NB4 (cell line): ENCODE results near the gene ATP10B.
"Not testable (repeated sequence)": the region's sequence is repeated elsewhere in the genome, so short reads cannot be mapped to it uniquely, and the experiment has no call there.

Experiments
- DNase-seq: peaks from one replicate; pipeline ENCODE4 v3.0.0; 2010; ENCODE audit warnings: low read depth
- H3K4me3 ChIP-seq: one replicate; pipeline ENCODE4 v1.5.1; 2011; ENCODE audit warnings: mild to moderate bottlenecking, low read depth, low read length, moderate library complexity
- MYC ChIP-seq: IDR thresholded peaks from 2 replicates; pipeline ENCODE4 v1.6.1; 2011; ENCODE audit warnings: low read depth, low read length
- POLR2A ChIP-seq: IDR thresholded peaks from 2 replicates; pipeline ENCODE4 v1.6.1; 2011; ENCODE audit warnings: mild to moderate bottlenecking; ENCODE audit not compliant: insufficient read length; ENCODE audit errors: extremely low read depth
- TF ChIP-seq, protein P1 (sequence below): IDR thresholded peaks from one replicate; pipeline ENCODE4 v1.5.1; 2012; ENCODE audit warnings: low read depth, low read length
- TF ChIP-seq, protein P2 (sequence below): IDR thresholded peaks from 2 replicates; pipeline ENCODE4 v1.6.1; 2011; ENCODE audit warnings: low read depth, low read length

ATP10B gene

GRCh38 chr5:160727296-160727997 lies 124.6 kb downstream of the ATP10B start:
- no peak for DNase-seq
- TF ChIP-seq, protein P1, sequence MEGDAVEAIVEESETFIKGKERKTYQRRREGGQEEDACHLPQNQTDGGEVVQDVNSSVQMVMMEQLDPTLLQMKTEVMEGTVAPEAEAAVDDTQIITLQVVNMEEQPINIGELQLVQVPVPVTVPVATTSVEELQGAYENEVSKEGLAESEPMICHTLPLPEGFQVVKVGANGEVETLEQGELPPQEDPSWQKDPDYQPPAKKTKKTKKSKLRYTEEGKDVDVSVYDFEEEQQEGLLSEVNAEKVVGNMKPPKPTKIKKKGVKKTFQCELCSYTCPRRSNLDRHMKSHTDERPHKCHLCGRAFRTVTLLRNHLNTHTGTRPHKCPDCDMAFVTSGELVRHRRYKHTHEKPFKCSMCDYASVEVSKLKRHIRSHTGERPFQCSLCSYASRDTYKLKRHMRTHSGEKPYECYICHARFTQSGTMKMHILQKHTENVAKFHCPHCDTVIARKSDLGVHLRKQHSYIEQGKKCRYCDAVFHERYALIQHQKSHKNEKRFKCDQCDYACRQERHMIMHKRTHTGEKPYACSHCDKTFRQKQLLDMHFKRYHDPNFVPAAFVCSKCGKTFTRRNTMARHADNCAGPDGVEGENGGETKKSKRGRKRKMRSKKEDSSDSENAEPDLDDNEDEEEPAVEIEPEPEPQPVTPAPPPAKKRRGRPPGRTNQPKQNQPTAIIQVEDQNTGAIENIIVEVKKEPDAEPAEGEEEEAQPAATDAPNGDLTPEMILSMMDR = no peak
- TF ChIP-seq, protein P2, sequence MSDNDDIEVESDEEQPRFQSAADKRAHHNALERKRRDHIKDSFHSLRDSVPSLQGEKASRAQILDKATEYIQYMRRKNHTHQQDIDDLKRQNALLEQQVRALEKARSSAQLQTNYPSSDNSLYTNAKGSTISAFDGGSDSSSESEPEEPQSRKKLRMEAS = no peak
- TF ChIP-seq MYC = no peak
- TF ChIP-seq POLR2A = no peak
- H3K4me3 ChIP-seq = no peak overlapping the region

DNA sequence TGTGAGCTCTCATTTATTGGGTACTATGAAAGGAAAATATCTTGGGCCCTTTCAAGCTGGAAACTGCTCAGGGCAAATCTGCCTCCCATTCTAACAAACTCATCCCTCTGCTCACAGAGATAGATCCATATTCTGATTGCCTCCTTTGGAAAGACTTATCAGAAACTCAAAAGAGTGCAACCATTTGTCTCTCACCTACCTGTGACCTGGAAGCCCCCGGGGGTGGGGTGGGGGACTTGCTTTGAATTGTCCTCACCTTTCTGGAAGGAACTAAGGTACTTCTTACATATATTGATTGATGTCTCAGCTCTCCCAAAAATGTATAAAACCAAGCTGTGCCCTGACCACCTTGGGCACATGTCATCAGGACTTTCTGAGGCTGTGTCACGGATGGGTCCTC lies 125.3 kb downstream of the ATP10B start:
- TF ChIP-seq, protein P2 = no peak
- TF ChIP-seq, protein P1 = no peak
- TF ChIP-seq POLR2A = no peak
- no peak for TF ChIP-seq MYC
- no peak for DNase-seq
- H3K4me3 ChIP-seq = no peak overlapping the region

- DNase-seq = no peak
- TF ChIP-seq, protein P1 = no peak
- TF ChIP-seq MYC (no peak), POLR2A (no peak)
These were observed 131.2 kb downstream of the ATP10B start for GRCh38 chr5:160720822-160721221.

GRCh38 chr5:160715508-160715907 lies 136.5 kb downstream of the ATP10B start:
- not testable (repeated sequence) for DNase-seq, H3K4me3 ChIP-seq

More at GRCh38 chr5:160720822-160721221, 131.2 kb downstream of the ATP10B start:
- no peak overlapping the region for H3K4me3 ChIP-seq

GRCh38 chr5:160703547-160704189 lies 148.3 kb downstream of the ATP10B start:
- H3K4me3 ChIP-seq = no peak overlapping the region
- DNase-seq = no peak
- no peak for TF ChIP-seq POLR2A
- TF ChIP-seq, protein P2 = no peak
- TF ChIP-seq, protein P1 = no peak
- TF ChIP-seq MYC = no peak

- peak; percentile 45 for DNase-seq
- TF ChIP-seq, protein P2 = no peak
- TF ChIP-seq POLR2A = no peak
- TF ChIP-seq, protein P1 = no peak
These were observed 149.1 kb downstream of the ATP10B start for GRCh38 chr5:160702934-160703333.

More at GRCh38 chr5:160702934-160703333, 149.1 kb downstream of the ATP10B start:
- H3K4me3 ChIP-seq = no peak overlapping the region
